Naive thymus-derived CD8-positive, alpha-beta T cell (primary cell): Measurements from ENCODE around the gene RHBDD2. TPM values are rescaled to one million over a fixed set of nuclear protein-coding genes. Genes with fewer than 3 reads are reported as not detected.
"Not testable (repeated sequence)": the region's sequence is repeated elsewhere in the genome, so short reads cannot be mapped to it uniquely, and the experiment has no call there.

Experiments used
- ATAC-seq, 2 donors: fragments of 150-1000 bp; cut with Tn5 transposase in 1 of 2; sonication (Bioruptor Pico), chemical (Tn5 transposase) in 1 of 2; 1 replicate in 1 of 2; 2 replicates in 1 of 2; pipeline ENCODE4 v1.10.0; 2021; ENCODE audit warnings: mild to moderate bottlenecking in 2 of 2, moderate library complexity in 2 of 2
- POLR2A ChIA-PET: fragments of 350-600 bp; sonication (Branson Sonifier 250); formaldehyde crosslinking; loops from one replicate; lab custom pipeline; 2021; ENCODE audit warnings: antibody characterized with exemption; lab: Charles Lee
- DNase-seq, 10 donors: peaks; one replicate each; pipeline versions ENCODE4 v3.0.0 to v3.0.0-alpha.2; 2020 to 2022
- H3K27ac Mint-ChIP-seq, 10 donors: one replicate each; pipeline ENCODE4 v1.8.0; 2020 to 2022; ENCODE audit warnings: mild to moderate bottlenecking in 10 of 10, mixed read lengths in 10 of 10, moderate library complexity in 4 of 10, inconsistent platforms in 1 of 10
- H3K27me3 Mint-ChIP-seq, 5 donors: one replicate each; pipeline ENCODE4 v1.8.0; 2021 to 2022; ENCODE audit warnings: mixed read lengths in 5 of 5
- H3K36me3 Mint-ChIP-seq, 3 donors: one replicate each; pipeline ENCODE4 v1.8.0; 2020 to 2022; ENCODE audit warnings: mixed read lengths in 3 of 3, mild to moderate bottlenecking in 2 of 3, inconsistent platforms in 1 of 3
- H3K4me1 Mint-ChIP-seq, 4 donors: one replicate each; pipeline ENCODE4 v1.8.0; 2021 to 2022; ENCODE audit warnings: mixed read lengths in 4 of 4
- H3K4me3 Mint-ChIP-seq, 10 donors: one replicate each; pipeline ENCODE4 v1.8.0; 2020 to 2022; ENCODE audit warnings: mild to moderate bottlenecking in 10 of 10, mixed read lengths in 10 of 10, moderate library complexity in 6 of 10, inconsistent platforms in 1 of 10
- H3K9me3 Mint-ChIP-seq, 9 donors: one replicate each; pipeline ENCODE4 v1.8.0; 2020 to 2022; ENCODE audit warnings: mixed read lengths in 9 of 9, mild to moderate bottlenecking in 3 of 9, inconsistent platforms in 1 of 9, moderate library complexity in 1 of 9
- polyA plus RNA-seq, 3 donors: library from polyadenylated mRNA; unstranded; fragments of 300-500 nt; fragmentation: Illumina TruSeq; gene quantifications; one replicate each; pipeline ENCODE4 v1.2.3, GENCODE V29; 2021
- total RNA-seq, 8 experiments: library from RNA in 2 of 8; stranded (reverse) in 2 of 8; gene quantifications; one replicate each; pipeline ENCODE4 v1.2.3 and lab custom pipeline; 2021 to 2026

Gene RHBDD2
- total and polyA plus RNA-seq, 5 experiments from 2014 or later = 47.1 to 89.0 (median 73.7) TPM

GRCh38 chr7:75900617-75901315, 21.9 kb downstream of the RHBDD2 start:
- DNase-seq (no peak), ATAC-seq (no peak)
- Mint-ChIP-seq H3K27me3 (no peaks in the 10 kb centered on the region), H3K4me1 (peaks cover 0 to 3% (median 0%) of the 10 kb centered on the region in 4 donors), H3K27ac (no peak overlapping the region), H3K36me3 (no peaks in the 10 kb centered on the region), H3K9me3 (no peaks in the 10 kb centered on the region), H3K4me3 (no peak overlapping the region)
- POLR2A ChIA-PET = no interaction called here

GRCh38 chr7:75905785-75906604, 27.2 kb downstream of the RHBDD2 start:
- Mint-ChIP-seq H3K9me3 (no peaks in the 10 kb centered on the region), H3K36me3 (no peaks in the 10 kb centered on the region), H3K27me3 (no peaks in the 10 kb centered on the region), H3K27ac (no peak overlapping the region), H3K4me1 (peaks cover 0 to 3% (median 0%) of the 10 kb centered on the region in 4 donors), H3K4me3 (no peak overlapping the region)
- POLR2A ChIA-PET = no interaction called here
- ATAC-seq = no peak
- DNase-seq = no peak

- POLR2A ChIA-PET = no interaction called here
- DNase-seq (no peak), ATAC-seq (no peak)
- Mint-ChIP-seq H3K27ac (no peak overlapping the region), H3K27me3 (no peaks in the 10 kb centered on the region), H3K36me3 (no peaks in the 10 kb centered on the region), H3K9me3 (no peaks in the 10 kb centered on the region), H3K4me1 (peaks cover 0 to 3% (median 0%) of the 10 kb centered on the region in 4 donors), H3K4me3 (no peak overlapping the region)
Observed at GRCh38 chr7:75906991-75907667, 28.3 kb downstream of the RHBDD2 start.

GRCh38 chr7:75907668-75908039, 28.8 kb downstream of the RHBDD2 start:
- DNase-seq, H3K27me3 Mint-ChIP-seq, H3K4me3 Mint-ChIP-seq, H3K4me1 Mint-ChIP-seq, POLR2A ChIA-PET, H3K9me3 Mint-ChIP-seq, ATAC-seq, H3K36me3 Mint-ChIP-seq, H3K27ac Mint-ChIP-seq: not testable (repeated sequence)

- Mint-ChIP-seq H3K9me3 (no peaks in the 10 kb centered on the region), H3K27me3 (no peaks in the 10 kb centered on the region), H3K36me3 (no peaks in the 10 kb centered on the region), H3K4me3 (no peak overlapping the region), H3K4me1 (peaks cover 4 to 13% (median 9%) of the 10 kb centered on the region in 4 donors), H3K27ac (no peak overlapping the region)
- DNase-seq (no peak), ATAC-seq (no peak)
- POLR2A ChIA-PET = no interaction called here
Observed at GRCh38 chr7:75909521-75910132, 30.8 kb downstream of the RHBDD2 start.

- H3K27ac Mint-ChIP-seq, ATAC-seq, H3K36me3 Mint-ChIP-seq, DNase-seq, H3K9me3 Mint-ChIP-seq, H3K27me3 Mint-ChIP-seq, H3K4me3 Mint-ChIP-seq, POLR2A ChIA-PET: not testable (repeated sequence)
- H3K4me1 Mint-ChIP-seq = peaks cover 9 to 18% (median 17%) of the 10 kb centered on the region in 4 donors
Observed at GRCh38 chr7:75911186-75911585, 32.4 kb downstream of the RHBDD2 start.

GRCh38 chr7:75913437-75913836, 34.6 kb downstream of the RHBDD2 start:
- ATAC-seq (no peak), DNase-seq (no peak)
- Mint-ChIP-seq H3K4me1 (peaks cover 9 to 35% (median 29%) of the 10 kb centered on the region in 4 donors), H3K36me3 (peaks cover 0 to 2% (median 0%) of the 10 kb centered on the region in 3 donors), H3K27me3 (no peaks in the 10 kb centered on the region), H3K4me3 (peak overlapping the region in 9 of 10 donors; percentile 90 to 96 (median 93)), H3K9me3 (no peaks in the 10 kb centered on the region), H3K27ac (peak overlapping the region in 7 of 10 donors; percentile 93 to 99 (median 97))
- POLR2A ChIA-PET = interaction anchor here (0.5 to 6.3 kb wide), 7 partner anchors 11 to 877 kb away, joined by 3 to 33 read pairs (median 4); partner anchors contain the start of gene RHBDD2

- Mint-ChIP-seq H3K36me3 (peaks cover 0 to 5% (median 0%) of the 10 kb centered on the region in 3 donors), H3K27ac (peak overlapping the region; percentile 93 to 99 (median 98)), H3K4me1 (peaks cover 15 to 42% (median 37%) of the 10 kb centered on the region in 4 donors), H3K27me3 (no peaks in the 10 kb centered on the region), H3K9me3 (no peaks in the 10 kb centered on the region), H3K4me3 (peak overlapping the region; percentile 90 to 96 (median 93))
- POLR2A ChIA-PET = interaction anchor here (0.6 to 6.3 kb wide), 13 partner anchors 10 to 449 kb away, joined by 3 to 33 read pairs (median 5); partner anchors contain the start of genes MDH2, RHBDD2, STYXL1 and TMEM120A
- peak in 1 of 10 donors; percentile 2 for DNase-seq
- ATAC-seq = no peak
Observed at GRCh38 chr7:75914169-75914654, 35.4 kb downstream of the RHBDD2 start.

GRCh38 chr7:75914655-75915415, 36.0 kb downstream of the RHBDD2 start, which contains the start of gene POR:
Gene POR (plus strand): TSS chr7:75915155. CDS start chr7:75954002, 38,847 bp downstream.
- ATAC-seq (peak; percentile 84 to 93), DNase-seq (peak; percentile 92 to 99 (median 98))
- peak within 1 kb of the TSS; percentile 93 to 99 (median 98) for H3K27ac Mint-ChIP-seq
- H3K36me3 Mint-ChIP-seq = peaks cover 0 to 5% (median 0%) of the 10 kb centered on the region in 3 donors
- peak within 1 kb of the TSS; percentile 90 to 96 (median 93) for H3K4me3 Mint-ChIP-seq
- POLR2A ChIA-PET = interaction anchor here (0.7 to 6.3 kb wide), 16 partner anchors 9 to 1728 kb away, joined by 3 to 33 read pairs (median 4); partner anchors contain the start of genes MDH2, RHBDD2, STYXL1 and TMEM120A
- H3K27me3 Mint-ChIP-seq = no peaks in the 10 kb centered on the region
- H3K4me1 Mint-ChIP-seq = peaks cover 16 to 49% (median 41%) of the 10 kb centered on the region in 4 donors
- no peaks in the 10 kb centered on the region for H3K9me3 Mint-ChIP-seq

GRCh38 chr7:75915416-75916156, 36.8 kb downstream of the RHBDD2 start:
- POLR2A ChIA-PET = interaction anchor here (0.7 to 6.3 kb wide), 14 partner anchors 9 to 1729 kb away, joined by 3 to 33 read pairs (median 4); partner anchors contain the start of genes MDH2, RHBDD2, STYXL1 and TMEM120A
- H3K9me3 Mint-ChIP-seq = no peaks in the 10 kb centered on the region
- H3K27me3 Mint-ChIP-seq = no peaks in the 10 kb centered on the region
- ATAC-seq (peak; percentile 7 to 15), DNase-seq (peak in 8 of 10 donors; percentile 3 to 48 (median 28))
- H3K36me3 Mint-ChIP-seq = peaks cover 0 to 5% (median 0%) of the 10 kb centered on the region in 3 donors
- H3K27ac Mint-ChIP-seq = peak overlapping the region; percentile 83 to 99 (median 88)
- peak overlapping the region; percentile 88 to 96 (median 92) for H3K4me3 Mint-ChIP-seq
- peaks cover 16 to 53% (median 46%) of the 10 kb centered on the region in 4 donors for H3K4me1 Mint-ChIP-seq
